Right ventricle myocardium inferior (tissue), 1 donor: ENCODE results near the gene UNC13C. TPM values are rescaled to one million over a fixed set of nuclear protein-coding genes. Genes with fewer than 3 reads are reported as not detected.

Experiments used
- ATAC-seq: fragments of 200-7000 bp; cut with Tn5 transposase; one replicate; pipeline ENCODE4 v1.9.1; 2020; ENCODE audit warnings: mild to moderate bottlenecking, moderate library complexity
- DNase-seq: peaks from one replicate; pipeline ENCODE4 v3.0.0; 2021; ENCODE audit errors: missing footprints
- intact Hi-C: fragments of 100-400 bp; cut with DNase I; formaldehyde crosslinking; loops from one replicate; pipeline ENCODE4 v1.11.0; 2022
- total RNA-seq: library from RNA; stranded (reverse); fragmentation: NEBNext Ultra II Directional; extraction: Animal tissue kit (Norgen Biotek cat#: 25700); gene quantifications from one replicate; pipeline ENCODE4 v1.2.1, GENCODE V29; 2021
- donor health status: DM: no; HTN: yes; CAD: no; lungs with severe emphysema.

UNC13C gene
- total RNA-seq, 1 donor from 2014 or later, result 0.08 TPM

DNA sequence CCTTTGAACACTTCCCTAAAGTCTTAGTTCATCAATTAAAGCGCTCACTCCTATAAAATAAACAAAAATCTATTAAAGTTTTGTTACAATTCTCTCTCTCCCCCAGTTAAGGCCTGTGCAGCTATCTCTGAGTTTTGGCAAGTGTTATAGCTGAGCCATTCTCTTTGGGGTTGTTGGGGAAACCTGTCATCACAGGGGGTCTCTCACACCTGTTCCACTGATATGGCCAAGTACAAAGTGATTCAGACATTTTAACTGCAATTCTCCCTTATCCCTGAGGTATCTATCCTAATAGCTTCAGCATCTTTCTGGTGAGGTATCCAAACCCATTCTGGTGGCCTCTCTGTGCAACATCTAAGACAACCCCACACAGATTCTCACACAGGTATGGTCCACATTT is 116.4 kb downstream of the UNC13C start:
- intact Hi-C loops, result no loop called here
- no peak for ATAC-seq
- no peak for DNase-seq

DNA sequence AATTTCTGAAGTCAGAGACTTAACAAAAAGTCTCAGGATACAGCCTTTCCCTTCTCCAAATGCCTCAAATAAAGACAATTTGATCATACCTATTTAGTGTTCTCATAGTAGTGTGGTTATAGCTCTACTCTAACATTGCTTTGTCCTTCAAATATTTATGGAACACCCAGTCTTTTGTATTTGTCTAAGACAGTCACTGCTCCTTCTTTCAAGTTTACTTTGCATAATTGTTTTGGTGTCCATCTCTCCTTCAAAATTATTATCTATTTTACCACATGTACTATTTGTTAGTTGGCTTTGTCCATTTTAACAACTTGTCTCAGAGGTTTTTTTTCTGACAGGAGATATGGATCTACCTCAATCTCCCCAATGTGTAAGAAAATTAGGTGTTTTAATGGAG is 118.8 kb downstream of the UNC13C start:
- DNase-seq, result no peak
- intact Hi-C loops, result no loop called here
- no peak for ATAC-seq

DNA sequence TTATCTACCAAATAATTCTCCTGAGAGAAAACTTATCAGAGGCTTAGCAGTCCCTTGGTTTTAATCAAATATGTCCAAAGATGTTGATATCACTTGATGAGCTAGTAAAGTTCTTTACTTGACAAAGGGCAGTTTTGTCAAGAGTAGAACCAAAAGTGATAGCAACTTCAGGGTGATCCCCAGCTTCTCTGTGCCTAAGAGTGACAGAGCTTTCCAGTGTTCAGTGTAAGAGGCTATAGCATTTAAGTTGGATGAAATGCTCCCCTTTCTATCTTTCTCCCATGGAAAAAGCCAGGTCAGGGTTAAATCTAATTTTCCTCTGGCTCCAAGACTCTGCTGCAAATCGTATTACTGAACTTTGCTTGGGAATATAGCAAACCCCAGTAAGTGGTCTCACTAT is 120.8 kb downstream of the UNC13C start:
- ATAC-seq, result no peak
- no peak for DNase-seq
- intact Hi-C loops, result no loop called here

- intact Hi-C loops, result no loop called here
- no peak for ATAC-seq
- no peak for DNase-seq
Measured at GRCh38 chr15:54101664-54102270, 123.5 kb downstream of the UNC13C start.

GRCh38 chr15:54102704-54103103 is 124.5 kb downstream of the UNC13C start:
- intact Hi-C loops, result no loop called here
- no peak for DNase-seq
- no peak for ATAC-seq

- ATAC-seq (no peak), DNase-seq (no peak)
- intact Hi-C loops, result no loop called here
Measured at GRCh38 chr15:54109014-54109413, 130.8 kb downstream of the UNC13C start.

DNA sequence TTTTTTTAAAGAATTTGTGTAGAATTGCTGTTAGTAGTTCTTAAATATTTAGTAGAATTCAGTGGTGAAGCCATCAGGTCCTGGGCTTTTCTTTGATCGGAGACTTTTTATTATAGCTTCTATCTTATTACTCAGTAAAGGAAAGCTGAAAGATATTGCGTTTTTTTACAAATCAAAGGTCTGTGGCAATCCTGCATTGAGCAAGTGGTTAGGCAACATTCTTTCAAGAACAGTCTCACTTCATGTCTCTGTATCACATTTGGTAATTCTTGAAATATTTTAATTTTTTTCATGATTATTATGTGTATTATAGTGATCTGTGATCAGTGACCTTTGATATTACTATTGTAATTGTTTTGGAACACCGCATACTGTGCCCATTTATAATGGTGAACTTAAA is 140.8 kb downstream of the UNC13C start:
- intact Hi-C loops, result no loop called here
- ATAC-seq (no peak), DNase-seq (no peak)

DNA sequence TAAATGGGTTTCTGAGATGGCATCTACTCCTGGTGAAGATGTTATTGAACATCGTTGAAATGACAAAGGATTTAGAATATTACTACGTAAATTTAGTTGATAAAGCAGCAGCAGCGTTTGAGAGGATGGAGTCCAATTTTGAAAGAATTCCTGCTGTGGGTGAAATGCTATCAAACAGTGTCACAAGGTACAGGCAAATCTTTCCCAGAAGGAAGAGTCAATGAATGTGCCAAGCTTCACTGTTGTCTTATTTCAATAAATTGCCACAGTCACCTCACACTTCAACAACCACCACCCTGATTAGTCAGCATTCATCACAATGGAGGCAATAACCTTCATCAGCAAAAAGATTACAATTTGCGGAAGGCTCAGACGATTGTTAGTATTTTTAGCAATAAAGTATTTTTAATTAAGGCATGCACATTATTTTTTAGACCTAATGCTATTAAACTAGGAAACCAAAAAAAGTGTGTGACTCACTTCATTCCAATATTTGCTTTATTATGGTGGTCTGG is 142.8 kb downstream of the UNC13C start:
- ATAC-seq, result no peak
- no peak for DNase-seq
- intact Hi-C loops, result no loop called here

GRCh38 chr15:54127574-54127973 is 149.3 kb downstream of the UNC13C start:
- ATAC-seq, result no peak
- intact Hi-C loops, result no loop called here
- DNase-seq, result no peak

DNA sequence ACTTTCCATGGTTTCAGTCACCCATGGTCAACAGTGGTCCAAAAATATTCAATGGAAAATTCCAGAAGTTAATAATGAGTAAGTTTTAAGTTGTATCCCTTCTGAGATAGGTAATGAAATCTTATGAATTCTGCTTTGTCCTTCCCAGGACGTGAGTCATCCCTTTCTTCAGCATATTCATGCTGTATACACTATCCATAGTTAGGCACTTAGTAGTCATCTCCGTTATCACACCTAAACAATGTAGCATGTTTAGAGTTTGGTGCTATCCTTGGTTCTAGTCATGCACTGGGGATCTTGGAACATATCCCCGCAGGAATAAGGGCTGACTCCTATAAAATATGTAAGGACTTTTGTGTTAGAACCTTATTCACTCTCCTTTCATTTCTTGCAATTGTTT is 153.2 kb downstream of the UNC13C start:
- ATAC-seq, result no peak
- DNase-seq, result no peak
- intact Hi-C loops, result no loop called here

DNA sequence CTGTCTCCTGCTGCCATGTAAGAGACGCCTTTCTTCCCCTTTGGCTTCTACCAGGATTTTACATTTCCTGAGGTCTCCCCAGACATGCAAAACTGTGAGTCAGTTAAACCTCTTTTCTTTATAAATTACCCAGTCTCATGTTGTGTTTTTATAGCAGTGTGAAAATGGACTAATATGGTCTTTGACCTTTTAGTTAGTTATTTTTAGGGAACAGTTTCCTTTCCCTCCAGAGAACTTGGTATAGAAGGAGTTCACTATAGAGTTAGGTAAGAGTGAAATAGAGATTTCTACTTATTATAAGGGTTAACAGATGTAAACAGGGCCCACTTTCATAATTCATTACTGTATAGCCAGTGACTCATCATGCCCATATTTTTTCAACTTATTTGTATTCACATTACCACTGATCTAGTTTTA is 170.9 kb downstream of the UNC13C start:
- intact Hi-C loops, result no loop called here
- no peak for ATAC-seq

GRCh38 chr15:54150255-54150654 is 172.0 kb downstream of the UNC13C start:
- no peak for DNase-seq
- no peak for ATAC-seq
- intact Hi-C loops, result no loop called here

More for the DNA sequence above, 170.9 kb downstream of the UNC13C start:
- DNase-seq, result no peak

- intact Hi-C loops, result no loop called here
- ATAC-seq (no peak), DNase-seq (no peak)
Measured at GRCh38 chr15:54159012-54159411, 180.8 kb downstream of the UNC13C start.

DNA sequence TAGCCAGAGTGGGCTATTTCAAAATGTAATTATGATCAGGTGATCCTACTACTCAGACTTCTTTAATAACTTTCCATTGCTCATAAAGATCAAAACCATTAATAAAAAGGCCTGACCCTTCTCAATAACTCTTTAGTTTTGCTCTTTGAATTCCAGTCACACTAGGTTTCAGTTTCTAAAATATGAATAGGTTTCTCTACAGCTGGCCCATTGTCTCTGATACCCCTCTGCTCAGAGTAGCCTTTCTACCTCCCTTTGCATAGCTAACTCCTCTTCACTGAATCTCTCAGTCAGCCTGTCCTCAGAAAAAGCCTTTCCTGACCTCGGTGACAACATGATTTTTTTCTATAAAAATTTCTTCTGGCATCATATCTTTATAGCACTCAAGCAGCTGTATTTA is 209.1 kb downstream of the UNC13C start:
- intact Hi-C loops, result no loop called here
- ATAC-seq, result no peak
- no peak for DNase-seq

- ATAC-seq, result no peak
- DNase-seq, result no peak
- intact Hi-C loops, result no loop called here
Measured at GRCh38 chr15:54197995-54198394, 219.8 kb downstream of the UNC13C start.

GRCh38 chr15:54206586-54207321 is 228.5 kb downstream of the UNC13C start:
- no peak for ATAC-seq
- intact Hi-C loops, result no loop called here
- DNase-seq, result no peak

- no peak for ATAC-seq
- intact Hi-C loops, result no loop called here
- DNase-seq, result no peak
Measured at GRCh38 chr15:54208786-54209185, 230.5 kb downstream of the UNC13C start.

DNA sequence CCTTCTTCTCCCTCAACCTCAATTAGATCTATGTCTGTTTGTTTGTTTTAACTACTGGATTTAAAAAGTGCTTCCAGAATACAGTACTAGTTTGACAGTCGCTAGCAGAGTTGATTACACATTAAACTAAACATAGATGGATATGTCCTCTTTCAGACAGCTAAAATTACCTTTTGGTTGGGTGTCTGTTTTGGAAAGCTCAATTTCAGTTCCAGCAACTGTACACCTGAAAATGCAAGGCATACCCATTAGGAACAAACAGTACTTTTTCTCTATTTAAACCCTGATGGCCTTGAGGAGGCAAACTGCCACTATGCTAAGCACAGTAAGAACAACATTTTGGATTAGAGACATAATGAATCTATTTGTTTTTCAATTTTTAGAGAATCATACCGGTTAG is 234.4 kb downstream of the UNC13C start:
- DNase-seq, result no peak
- ATAC-seq, result no peak
- intact Hi-C loops, result no loop called here

DNA sequence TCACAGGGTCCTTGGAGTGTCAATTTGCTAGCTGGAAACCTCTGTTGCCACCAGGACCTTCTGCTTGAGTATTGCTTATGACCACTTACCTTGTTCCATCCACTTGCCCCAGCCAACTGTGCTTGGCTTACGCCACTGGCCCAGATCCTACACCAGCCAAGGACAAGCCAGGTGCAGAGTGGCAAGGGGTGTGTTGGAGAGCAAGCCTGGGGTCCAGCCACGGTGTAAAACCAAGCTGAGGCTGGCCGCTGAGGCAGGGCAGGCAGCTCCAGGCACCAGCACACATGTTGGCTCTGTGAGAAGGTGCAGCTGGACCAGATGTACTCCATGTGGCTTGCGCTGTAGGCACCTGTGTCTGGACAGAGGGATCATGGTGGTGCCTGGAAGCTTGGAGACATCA is 248.2 kb downstream of the UNC13C start:
- intact Hi-C loops, result no loop called here
- ATAC-seq, result no peak
- DNase-seq, result no peak

- no peak for ATAC-seq
- intact Hi-C loops, result no loop called here
- DNase-seq, result no peak
Measured at GRCh38 chr15:54227569-54227968, 249.3 kb downstream of the UNC13C start.

- intact Hi-C loops, result no loop called here
- no peak for DNase-seq
- ATAC-seq, result no peak
Measured at GRCh38 chr15:54250326-54250725, 272.1 kb downstream of the UNC13C start.
